HepG2 (cell line): ENCODE results near the gene SUPV3L1. TPM values are rescaled to one million over a fixed set of nuclear protein-coding genes. Genes with fewer than 3 reads are reported as not detected.

ENCODE experiments used
- HNRNPH1 ChIP-seq: fragments of 200-400 bp; formaldehyde crosslinking; optimal IDR thresholded peaks from 2 replicates; pipeline ENCODE3; 2017; ENCODE audit warnings: mild to moderate bottlenecking, low read depth, low read length
- KAT7 ChIP-seq: IDR thresholded peaks from 2 replicates; pipeline ENCODE4 v1.6.1; 2018; ENCODE audit warnings: borderline replicate concordance, missing compliant biosample characterization
- PAWR ChIP-seq: sonication (generic); formaldehyde crosslinking; IDR thresholded peaks from 2 replicates; pipeline ENCODE4 v1.4.0; 2020; ENCODE audit warnings: missing genetic modification reagents, mild to moderate bottlenecking, borderline replicate concordance
- PCBP2 ChIP-seq: fragments of 200-400 bp; formaldehyde crosslinking; optimal IDR thresholded peaks from 2 replicates; pipeline ENCODE3; 2018; ENCODE audit warnings: low read length, low read depth; ENCODE audit not compliant: poor library complexity, severe bottlenecking
- PHF20 ChIP-seq: sonication (generic); formaldehyde crosslinking; IDR thresholded peaks from 2 replicates; pipeline ENCODE4 v1.5.0; 2020; ENCODE audit warnings: mild to moderate bottlenecking, missing genetic modification reagents
- STAT5B ChIP-seq: sonication (generic); formaldehyde crosslinking; IDR thresholded peaks from 2 replicates; pipeline ENCODE4 v1.4.0; 2020; ENCODE audit warnings: missing genetic modification reagents
- UBTF ChIP-seq: sonication (generic); formaldehyde crosslinking; IDR thresholded peaks from 2 replicates; pipeline ENCODE4 v1.4.0; 2020; ENCODE audit warnings: mild to moderate bottlenecking, missing genetic modification reagents
- ZBTB14 ChIP-seq: sonication (generic); formaldehyde crosslinking; IDR thresholded peaks from 2 replicates; pipeline ENCODE4 v1.4.0; 2020; ENCODE audit warnings: missing genetic modification reagents
- ZBTB20 ChIP-seq: sonication (generic); formaldehyde crosslinking; IDR thresholded peaks from 2 replicates; pipeline ENCODE4 v1.8.1; 2023; ENCODE audit warnings: missing genetic modification reagents, low read depth, mild to moderate bottlenecking, borderline replicate concordance
- ZNF124 ChIP-seq: sonication (generic); formaldehyde crosslinking; IDR thresholded peaks from 2 replicates; pipeline ENCODE4 v1.4.0; 2020; ENCODE audit warnings: missing genetic modification reagents
- ZNF24 ChIP-seq: fragments of 450-650 bp; IDR thresholded peaks from 2 replicates; pipeline ENCODE4 v1.6.1; 2017; ENCODE audit warnings: antibody characterized with exemption, mild to moderate bottlenecking
- ZNF337 ChIP-seq: sonication (generic); formaldehyde crosslinking; IDR thresholded peaks from 2 replicates; pipeline ENCODE4 v1.5.1; 2020; ENCODE audit warnings: missing genetic modification reagents, low read depth, mild to moderate bottlenecking, borderline replicate concordance
- ZNF431 ChIP-seq: sonication (generic); formaldehyde crosslinking; IDR thresholded peaks from 2 replicates; pipeline ENCODE4 v1.9.0; 2022; ENCODE audit warnings: missing genetic modification reagents, low read depth, mild to moderate bottlenecking, borderline replicate concordance
- ZNF557 ChIP-seq: sonication (generic); formaldehyde crosslinking; IDR thresholded peaks from 2 replicates; pipeline ENCODE4 v1.4.0; 2020; ENCODE audit warnings: missing genetic modification reagents
- ZNF609 ChIP-seq: sonication (generic); formaldehyde crosslinking; IDR thresholded peaks from 2 replicates; pipeline ENCODE4 v1.4.0; 2020; ENCODE audit warnings: mild to moderate bottlenecking, missing genetic modification reagents, borderline replicate concordance
- ZNF782 ChIP-seq: sonication (generic); formaldehyde crosslinking; IDR thresholded peaks from 2 replicates; pipeline ENCODE4 v1.4.0; 2020; ENCODE audit warnings: missing genetic modification reagents, mild to moderate bottlenecking, borderline replicate concordance
- ZNF784 ChIP-seq: sonication (generic); formaldehyde crosslinking; IDR thresholded peaks from 2 replicates; pipeline ENCODE4 v1.5.1; 2020; ENCODE audit warnings: missing genetic modification reagents, mild to moderate bottlenecking, borderline replicate concordance
- ZNF83 ChIP-seq: sonication (generic); formaldehyde crosslinking; IDR thresholded peaks from 2 replicates; pipeline ENCODE4 v1.4.0; 2020; ENCODE audit warnings: missing genetic modification reagents, mild to moderate bottlenecking, borderline replicate concordance
- ZNF841 ChIP-seq: sonication (generic); formaldehyde crosslinking; IDR thresholded peaks from 2 replicates; pipeline ENCODE4 v1.8.1; 2023; ENCODE audit warnings: missing genetic modification reagents, borderline replicate concordance
- ZSCAN29 ChIP-seq: sonication (generic); formaldehyde crosslinking; conservative IDR thresholded peaks from 2 replicates; pipeline ENCODE4 v1.4.0; 2020; ENCODE audit warnings: mild to moderate bottlenecking, missing genetic modification reagents
- polyA plus RNA-seq, 8 experiments: library from polyadenylated mRNA; depleted of rRNA in 3 of 8; stranded (reverse) in 7 of 8; unstranded in 1 of 8; fragments of >200 nt; fragmentation: Illumina TruSeq in 4 of 8; extraction: Trizol in 4 of 8; gene quantifications; 2 replicates each; pipeline versions ENCODE4 v1.2.1 to v1.2.3, GENCODE V29; 2011 to 2016; ENCODE audit warnings: low read depth in 4 of 8, missing spikeins in 1 of 8, mixed read lengths in 1 of 8; ENCODE audit not compliant: insufficient read depth in 1 of 8
- total RNA-seq, 5 experiments: library from RNA; depleted of rRNA; stranded (reverse); fragments of >200 nt; fragmentation: Illumina TruSeq; extraction: Trizol; gene quantifications; 2 replicates each; pipeline ENCODE4 v1.2.3, GENCODE V29; 2016; ENCODE audit warnings: low read depth in 1 of 5

Gene SUPV3L1
- total and polyA plus RNA-seq, 2 of the 13 experiments (the other 11 are each of a cell fraction or from before 2014, with no cell fraction given), result 28.8 to 45.7 TPM

- TF ChIP-seq ZNF784 (CRISPR knock-in tag), result no peak; the same call in 1 of the 2 replicates
- peak; percentile 99 for TF ChIP-seq PHF20 (CRISPR knock-in tag)
- no peak for TF ChIP-seq PCBP2
- peak; percentile 52; the same call in 1 of the 2 replicates for TF ChIP-seq ZBTB20 (CRISPR knock-in tag)
- no peak for TF ChIP-seq ZNF782 (CRISPR knock-in tag)
- no peak for TF ChIP-seq STAT5B (CRISPR knock-in tag)
- no peak; the same call in 1 of the 2 replicates for TF ChIP-seq PAWR (CRISPR knock-in tag)
- peak; percentile 59; the same call in 1 of the 2 replicates for TF ChIP-seq ZNF24
- TF ChIP-seq ZSCAN29 (CRISPR knock-in tag), result 0 out of 2 replicates have a peak, but pooled peaks have one; percentile 26
- no peak for TF ChIP-seq ZNF337 (CRISPR knock-in tag)
- no peak for TF ChIP-seq ZNF124 (CRISPR knock-in tag)
- no peak for TF ChIP-seq HNRNPH1
- TF ChIP-seq ZNF609 (CRISPR knock-in tag), result peak; percentile 51; the same call in 1 of the 2 replicates
- TF ChIP-seq ZNF83 (CRISPR knock-in tag), result no peak
- no peak for TF ChIP-seq ZBTB14
- no peak for TF ChIP-seq ZNF557
- TF ChIP-seq KAT7, result no peak
- TF ChIP-seq ZNF841 (CRISPR knock-in tag), result no peak
- peak; percentile 73 for TF ChIP-seq UBTF
- TF ChIP-seq ZNF431 (CRISPR knock-in tag), result no peak
Observed at GRCh38 chr10:69179743-69180524, at the start of gene SUPV3L1 (continued).
